K562 (cell line): ENCODE results near the gene LINGO4. TPM values are rescaled to one million over a fixed set of nuclear protein-coding genes. Genes with fewer than 3 reads are reported as not detected.

ENCODE experiments used
- ATAC-seq: fragments of 200-7000 bp; cut with Tn5 transposase; 3 replicates; pipeline ENCODE4 v1.9.1; 2020; ENCODE audit warnings: moderate library complexity
- BruUV-seq: library from RNA; stranded (reverse); fragments of 400-500 nt; replicated peaks from 2 replicates; lab custom pipeline; 2021; lab: Mats Ljungman, UMichigan
- CTCF ChIA-PET: fragments of 300-600 bp; formaldehyde crosslinking; extraction: SDS; loops from one replicate; lab custom pipeline; 2021; ENCODE audit warnings: low intra/inter-chr PET ratio; lab: Yijun Ruan, JAX
- POLR2A ChIA-PET: fragments of 300-600, 350-650 bp; sonication (Branson Sonifier 250); formaldehyde crosslinking; extraction: SDS; loops from one replicate; lab custom pipeline; 2021; ENCODE audit warnings: antibody characterized with exemption, inconsistent platforms; lab: Yijun Ruan, JAX
- DNase-seq, 4 experiments: peaks; one replicate each; pipeline versions ENCODE4 v3.0.0 to v3.0.0-alpha.2; 2011 to 2018; ENCODE audit warnings: low spot score in 3 of 4, mixed read lengths in 3 of 4; ENCODE audit errors: extremely low read depth in 1 of 4
- FAIRE-seq: peaks from 2 replicates; lab custom pipeline; 2011; peaks lifted over from hg19 to GRCh38; lab: Jason Lieb, UNC
- H2AFZ ChIP-seq: 2 replicates; pipeline ENCODE4 v1.6.0; 2011; ENCODE audit warnings: low read depth, low read length, control low read depth, inconsistent platforms
- H3K27ac ChIP-seq: fragments of 200-600 bp; 3 replicates; pipeline ENCODE4 v1.8.0; 2011; ENCODE audit warnings: low read depth, mild to moderate bottlenecking, control low read depth, inconsistent platforms, low read length, moderate library complexity, mixed read lengths; ENCODE audit errors: extremely low read depth
- H3K27me3 ChIP-seq, 2 experiments: fragments of 300-600 bp in 1 of 2; 2 replicates in 1 of 2; 3 replicates in 1 of 2; pipeline versions ENCODE4 v1.6.0 to v1.8.0; 2011; ENCODE audit warnings: inconsistent platforms in 2 of 2, low read length in 2 of 2, mild to moderate bottlenecking in 1 of 2, mixed read lengths in 1 of 2, moderate library complexity in 1 of 2; ENCODE audit not compliant: control insufficient read depth in 2 of 2, insufficient read depth in 2 of 2
- H3K36me3 ChIP-seq: fragments of 300-600 bp; 3 replicates; pipeline ENCODE4 v1.8.0; 2011; ENCODE audit warnings: mild to moderate bottlenecking, low read length, inconsistent platforms; ENCODE audit not compliant: control insufficient read depth, insufficient read depth
- H3K4me1 ChIP-seq, 2 experiments: fragments of 200-600 bp in 1 of 2; replicated peaks in 1 of 2; 2 replicates in 1 of 2; 3 replicates in 1 of 2; pipeline versions ENCODE4 v1.5.1 to v1.8.0; 2011; ENCODE audit warnings: inconsistent platforms in 2 of 2, low read length in 2 of 2, mild to moderate bottlenecking in 1 of 2, mixed read lengths in 1 of 2, moderate library complexity in 1 of 2; ENCODE audit not compliant: control insufficient read depth in 2 of 2, insufficient read depth in 2 of 2
- H3K4me2 ChIP-seq: 2 replicates; pipeline ENCODE4 v1.6.1; 2011; ENCODE audit warnings: low read length, control low read depth, inconsistent platforms, mixed read lengths; ENCODE audit not compliant: insufficient read depth
- H3K4me3 ChIP-seq: fragments of 200-600 bp; sonication (generic), shearing (Covaris generic); 2 replicates; pipeline ENCODE4 v1.5.1; 2016; ENCODE audit warnings: control low read depth, inconsistent platforms
- H3K79me2 ChIP-seq: fragments of 200-600 bp; 3 replicates; pipeline ENCODE4 v1.8.0; 2011; ENCODE audit warnings: low read length, inconsistent platforms; ENCODE audit not compliant: control insufficient read depth, insufficient read depth
- H3K9ac ChIP-seq, 2 experiments: 2 replicates each; pipeline versions ENCODE4 v1.6.0 to v1.6.1; 2011; ENCODE audit warnings: low read depth in 2 of 2, low read length in 2 of 2, control low read depth in 1 of 2, inconsistent platforms in 1 of 2, mild to moderate bottlenecking in 1 of 2, mixed read lengths in 1 of 2; ENCODE audit not compliant: insufficient read depth in 1 of 2
- H3K9me1 ChIP-seq: one replicate; pipeline ENCODE4 v1.6.0; 2011; ENCODE audit warnings: inconsistent platforms, mild to moderate bottlenecking, low read length, moderate library complexity; ENCODE audit not compliant: control insufficient read depth, insufficient read depth
- H3K9me3 ChIP-seq: replicated peaks from 2 replicates; pipeline ENCODE4 v1.5.1; 2011; ENCODE audit warnings: low read depth, low read length, inconsistent platforms; ENCODE audit not compliant: control insufficient read depth, insufficient read depth
- H4K20me1 ChIP-seq: replicated peaks from 2 replicates; pipeline ENCODE4 v1.6.1; 2011; ENCODE audit warnings: low read length, inconsistent platforms, mixed read lengths; ENCODE audit not compliant: control insufficient read depth, insufficient read depth
- HDAC8 ChIP-seq: fragments of 450-650 bp; IDR thresholded peaks from 2 replicates; pipeline ENCODE4 v1.6.1; 2016; ENCODE audit warnings: mild to moderate bottlenecking, missing genetic modification characterization, moderate library complexity, missing compliant biosample characterization
- HDGF ChIP-seq: fragments of 450-650 bp; IDR thresholded peaks from 2 replicates; pipeline ENCODE4 v1.6.1; 2016
- HMGN3 ChIP-seq: IDR thresholded peaks from 2 replicates; pipeline ENCODE4 v1.6.1; 2011; ENCODE audit warnings: borderline replicate concordance, low read depth, mild to moderate bottlenecking, mixed read lengths, low read length; ENCODE audit not compliant: insufficient read length; ENCODE audit errors: extremely low read depth
- HNRNPLL ChIP-seq: fragments of 200-400 bp; formaldehyde crosslinking; IDR thresholded peaks from 2 replicates; pipeline ENCODE4 v1.6.1; 2017; ENCODE audit warnings: low read length, low read depth, mild to moderate bottlenecking; ENCODE audit not compliant: poor library complexity, severe bottlenecking
- MAZ ChIP-seq, 2 experiments: fragments of 450-650 bp in 1 of 2; sonication (generic) in 1 of 2; formaldehyde crosslinking; IDR thresholded peaks in 1 of 2; conservative IDR thresholded peaks in 1 of 2; 2 replicates each; pipeline versions ENCODE4 v1.4.0 to v1.5.0; 2020; ENCODE audit warnings: mild to moderate bottlenecking in 1 of 2, missing genetic modification reagents in 1 of 2
- MBD2 ChIP-seq: sonication (generic); IDR thresholded peaks from 2 replicates; pipeline ENCODE4 v1.6.1; 2016; ENCODE audit warnings: low read depth, borderline replicate concordance
- MEIS2 ChIP-seq: fragments of 450-650 bp; IDR thresholded peaks from 2 replicates; pipeline ENCODE4 v1.6.1; 2014; ENCODE audit warnings: mild to moderate bottlenecking; ENCODE audit not compliant: partially characterized antibody
- POLR2A ChIP-seq: fragments of 450-650 bp; conservative IDR thresholded peaks from 2 replicates; pipeline ENCODE4 v1.6.1; 2016
- PURB ChIP-seq: sonication (generic); formaldehyde crosslinking; IDR thresholded peaks from 2 replicates; pipeline ENCODE4 v1.9.0; 2021; ENCODE audit warnings: low read depth, mild to moderate bottlenecking, missing genetic modification reagents
- SP2 ChIP-seq: IDR thresholded peaks from 2 replicates; pipeline ENCODE4 v1.6.1; 2011; ENCODE audit warnings: mild to moderate bottlenecking, low read depth, low read length, moderate library complexity; ENCODE audit not compliant: poor library complexity, severe bottlenecking; ENCODE audit errors: extremely low read depth
- SRSF3 ChIP-seq: fragments of 200-400 bp; formaldehyde crosslinking; IDR thresholded peaks from 2 replicates; pipeline ENCODE4 v1.6.1; 2016; ENCODE audit warnings: mild to moderate bottlenecking, low read length, moderate library complexity; ENCODE audit not compliant: insufficient read depth
- TBP ChIP-seq: optimal IDR thresholded peaks from 2 replicates; pipeline ENCODE3; 2011; ENCODE audit warnings: low read depth, low read length, improper control_type of control experiment
- ZNF12 ChIP-seq: sonication (generic); formaldehyde crosslinking; IDR thresholded peaks from 2 replicates; pipeline ENCODE4 v1.4.0; 2020; ENCODE audit warnings: mild to moderate bottlenecking, missing genetic modification reagents
- WGBS: fragments of 100-300 bp; shearing (Covaris generic); methylation state at CpG from one replicate; pipeline ENCODE4 v1.1.6; 2016; ENCODE audit warnings: low coverage, mixed read lengths; ENCODE audit not compliant: insufficient coverage; ENCODE audit errors: missing lambda C conversion rate; 5-methylcytosine and 5-hydroxymethylcytosine counted together
- in situ Hi-C: fragments of 300-500 bp; cut with MboI; formaldehyde crosslinking; loops from 4 replicates; pipeline ENCODE4 v1.15.0; 2018; ENCODE audit warnings: inconsistent platforms, mixed read lengths
- intact Hi-C: fragments of 100-400 bp; cut with micrococcal nuclease; formaldehyde crosslinking; loops from 2 replicates; pipeline ENCODE4 v1.14.2; 2022
- polyA plus RNA-seq, 8 experiments: library from polyadenylated mRNA; depleted of rRNA in 4 of 8; stranded (reverse) in 5 of 8; unstranded in 3 of 8; fragments of >200 nt; fragmentation: Nextera tagmentation in 2 of 8; fragmentation: Illumina TruSeq in 1 of 8; extraction: Ambion mirVana in 2 of 8; extraction: Trizol in 1 of 8; gene quantifications; 2 replicates each; pipeline versions ENCODE4 v1.2.1 to v1.2.3, GENCODE V29; 2011 to 2014; ENCODE audit warnings: inconsistent platforms in 1 of 8, missing spikeins in 1 of 8
- total RNA-seq, 7 experiments: library from RNA; depleted of rRNA in 6 of 7; stranded (reverse); fragments of >200 nt in 6 of 7; fragmentation: Illumina TruSeq in 2 of 7; extraction: Trizol in 2 of 7; gene quantifications; 2 replicates each; pipeline versions ENCODE4 v1.2.1 to v1.2.3, GENCODE V29; 2011 to 2021; ENCODE audit warnings: low replicate concordance in 1 of 7
- TF ChIP-seq, protein P1 (sequence below): fragments of 450-650 bp; formaldehyde crosslinking; IDR thresholded peaks from 2 replicates; pipeline ENCODE4 v1.4.0; 2022; ENCODE audit warnings: missing genetic modification characterization
- TF ChIP-seq, protein P2 (sequence below): conservative IDR thresholded peaks from 2 replicates; pipeline ENCODE4 v1.6.1; 2011; ENCODE audit warnings: low read depth, mild to moderate bottlenecking, low read length; ENCODE audit not compliant: control insufficient read depth
- TF ChIP-seq, protein P3 (sequence below): fragments of 250-450 bp; sonication (Bioruptor Pico); IDR thresholded peaks from 2 replicates; pipeline ENCODE4 v1.6.1; 2021; ENCODE audit warnings: mild to moderate bottlenecking

The LINGO4 gene
- total and polyA plus RNA-seq, 9 of the 15 experiments (the other 6 are each of a cell fraction or from before 2014, with no cell fraction given): not detected

DNA sequence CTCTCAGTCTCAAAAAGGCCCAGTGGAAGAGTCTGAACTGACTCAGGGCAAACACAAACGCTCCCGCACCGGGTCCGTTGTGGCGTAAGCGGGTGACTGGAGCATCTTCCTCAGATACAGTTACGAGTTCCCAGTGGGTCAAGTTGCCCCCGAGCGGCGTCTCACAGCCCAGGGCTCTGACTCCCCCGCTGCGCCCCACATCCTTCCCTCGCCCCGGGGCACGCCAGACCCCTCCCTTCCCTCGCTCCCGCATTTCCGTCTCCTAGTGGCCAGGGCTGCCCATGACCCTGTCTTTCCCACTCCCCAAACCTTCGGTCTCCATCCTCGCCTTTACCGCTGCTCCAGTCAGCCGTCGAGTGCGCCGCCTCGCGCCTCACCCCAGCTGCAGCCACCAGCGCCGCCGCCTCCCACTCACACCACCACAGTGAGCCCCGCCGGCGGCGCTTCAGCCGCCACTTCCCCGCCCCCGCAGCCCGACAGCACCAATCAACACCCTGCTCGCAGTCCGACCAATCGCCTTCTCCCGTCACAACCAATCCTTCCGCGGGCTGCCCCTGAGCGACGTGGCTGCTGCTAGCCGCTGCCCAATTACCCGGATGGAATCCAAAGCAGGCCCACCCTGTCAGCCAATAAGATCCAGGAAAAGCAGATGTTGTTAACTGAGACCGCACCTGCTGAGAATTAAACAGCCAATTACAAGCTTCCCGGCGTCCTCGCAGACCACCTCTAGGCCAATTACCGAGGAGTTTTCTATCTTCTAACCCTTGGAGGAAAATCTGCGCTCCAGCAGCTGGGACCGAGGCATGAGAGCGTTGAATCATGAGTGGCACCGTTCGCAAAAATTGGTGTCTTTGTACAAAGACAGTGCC lies 14.9 kb downstream of the LINGO4 start, which contains the start of gene TDRKH:
TDRKH (minus strand) TSS at position 430 of the 869 bp plus-strand sequence. CDS start 7,478 bp downstream, outside the sequence.
- peak within 1 kb of the TSS; percentile 97 for H3K4me2 ChIP-seq
- no peaks in the 10 kb centered on the region for H3K9me3 ChIP-seq
- ATAC-seq (peak; percentile 99), FAIRE-seq (peak; percentile 99), DNase-seq (peak; percentile 99 to 100 (median 99))
- no peaks in the 10 kb centered on the region for H4K20me1 ChIP-seq
- H3K9ac ChIP-seq: peak within 1 kb of the TSS; percentile 55 to 95
- WGBS: 1% methylated on average over 43 of the region's 58 CpGs
- intact Hi-C loops: no loop called here
- in situ Hi-C loops: no loop called here
- ChIA-PET CTCF (interaction anchor here (1.2 to 1.5 kb wide), 2 partner anchors 56 to 98 kb away, joined by 3 read pairs; no protein-coding TSS in a partner anchor), POLR2A (interaction anchor here (0.9 to 3.9 kb wide), 4 partner anchors 11 to 23 kb away, joined by 3 to 15 read pairs (median 7); no protein-coding TSS in a partner anchor)
- H3K9me1 ChIP-seq: no peaks in the 10 kb centered on the region
- no peaks in the 10 kb centered on the region for H3K36me3 ChIP-seq
- H2AFZ ChIP-seq: peak within 1 kb of the TSS; percentile 97
- H3K4me3 ChIP-seq: peak within 1 kb of the TSS; percentile 70
- BruUV-seq: no TSS peak
- no peaks in the 10 kb centered on the region for H3K27me3 ChIP-seq
- peaks cover 4 to 13% of the 10 kb centered on the region in 2 experiments; a peak in 4 of 5 replicates for H3K4me1 ChIP-seq
- H3K79me2 ChIP-seq: no peaks in the 10 kb centered on the region; the same call in 2 of the 3 replicates
- H3K27ac ChIP-seq: peak within 1 kb of the TSS; percentile 32
- no peak for TF ChIP-seq HDGF
- TF ChIP-seq PURB (CRISPR knock-in tag): no peak
- TF ChIP-seq HNRNPLL: peak; percentile 80
- peak; percentile 90 for TF ChIP-seq SP2
- peak; percentile 65; the same call in 1 of the 2 replicates for TF ChIP-seq POLR2A
- TF ChIP-seq SRSF3: no peak
- TF ChIP-seq, protein P1, sequence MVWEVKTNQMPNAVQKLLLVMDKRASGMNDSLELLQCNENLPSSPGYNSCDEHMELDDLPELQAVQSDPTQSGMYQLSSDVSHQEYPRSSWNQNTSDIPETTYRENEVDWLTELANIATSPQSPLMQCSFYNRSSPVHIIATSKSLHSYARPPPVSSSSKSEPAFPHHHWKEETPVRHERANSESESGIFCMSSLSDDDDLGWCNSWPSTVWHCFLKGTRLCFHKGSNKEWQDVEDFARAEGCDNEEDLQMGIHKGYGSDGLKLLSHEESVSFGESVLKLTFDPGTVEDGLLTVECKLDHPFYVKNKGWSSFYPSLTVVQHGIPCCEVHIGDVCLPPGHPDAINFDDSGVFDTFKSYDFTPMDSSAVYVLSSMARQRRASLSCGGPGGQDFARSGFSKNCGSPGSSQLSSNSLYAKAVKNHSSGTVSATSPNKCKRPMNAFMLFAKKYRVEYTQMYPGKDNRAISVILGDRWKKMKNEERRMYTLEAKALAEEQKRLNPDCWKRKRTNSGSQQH (CRISPR knock-in tag): peak; percentile 68; the same call in 1 of the 2 replicates
- TF ChIP-seq MAZ (CRISPR knock-in tag; conservative IDR thresholded peaks at IDR 0.05 in 1 of 2, IDR thresholded peaks at IDR 0.05 in 1 of 2): peak; percentile 77
- TF ChIP-seq ZNF12: 0 out of 2 replicates have a peak, but pooled peaks have one; percentile 48
- TF ChIP-seq, protein P2, sequence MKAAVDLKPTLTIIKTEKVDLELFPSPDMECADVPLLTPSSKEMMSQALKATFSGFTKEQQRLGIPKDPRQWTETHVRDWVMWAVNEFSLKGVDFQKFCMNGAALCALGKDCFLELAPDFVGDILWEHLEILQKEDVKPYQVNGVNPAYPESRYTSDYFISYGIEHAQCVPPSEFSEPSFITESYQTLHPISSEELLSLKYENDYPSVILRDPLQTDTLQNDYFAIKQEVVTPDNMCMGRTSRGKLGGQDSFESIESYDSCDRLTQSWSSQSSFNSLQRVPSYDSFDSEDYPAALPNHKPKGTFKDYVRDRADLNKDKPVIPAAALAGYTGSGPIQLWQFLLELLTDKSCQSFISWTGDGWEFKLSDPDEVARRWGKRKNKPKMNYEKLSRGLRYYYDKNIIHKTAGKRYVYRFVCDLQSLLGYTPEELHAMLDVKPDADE: 0 out of 2 replicates have a peak, but pooled peaks have one; percentile 52
- peak; percentile 35 for TF ChIP-seq TBP
- TF ChIP-seq MEIS2: peak; percentile 21
- TF ChIP-seq, protein P3, sequence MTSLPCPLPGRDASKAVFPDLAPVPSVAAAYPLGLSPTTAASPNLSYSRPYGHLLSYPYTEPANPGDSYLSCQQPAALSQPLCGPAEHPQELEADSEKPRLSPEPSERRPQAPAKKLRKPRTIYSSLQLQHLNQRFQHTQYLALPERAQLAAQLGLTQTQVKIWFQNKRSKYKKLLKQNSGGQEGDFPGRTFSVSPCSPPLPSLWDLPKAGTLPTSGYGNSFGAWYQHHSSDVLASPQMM: no peak
- peak; percentile 59 for TF ChIP-seq HMGN3
- peak; percentile 99 for TF ChIP-seq MBD2
- no peak for TF ChIP-seq HDAC8 (tag)
